Measurements from ENCODE around the gene TRIM27. TPM values are rescaled to one million over a fixed set of nuclear protein-coding genes. Genes with fewer than 3 reads are reported as not detected.
"Not testable (repeated sequence)": the region's sequence is repeated elsewhere in the genome, so short reads cannot be mapped to it uniquely, and the experiment has no call there.

The TRIM27 gene
- polyA plus RNA-seq, 1 donor = 101 TPM

GRCh38 chr6:28898710-28898965 lies 25.1 kb downstream of the TRIM27 start:
- no peak for DNase-seq

GRCh38 chr6:28897369-28897745 lies 26.4 kb downstream of the TRIM27 start:
- no peak for DNase-seq

GRCh38 chr6:28896505-28897368 lies 27.0 kb downstream of the TRIM27 start:
- DNase-seq = peak; percentile 80

- DNase-seq = peak; percentile 98
Measured at GRCh38 chr6:28895131-28895812, 28.5 kb downstream of the TRIM27 start.

- DNase-seq = no peak
Measured at GRCh38 chr6:28893172-28893799, 30.5 kb downstream of the TRIM27 start.

- no peak for DNase-seq
Measured at GRCh38 chr6:28892525-28892924, 31.3 kb downstream of the TRIM27 start.

- DNase-seq = no peak
Measured at GRCh38 chr6:28887796-28888496, 35.8 kb downstream of the TRIM27 start.

- no peak for DNase-seq
Measured at GRCh38 chr6:28886079-28886439, 37.7 kb downstream of the TRIM27 start.

GRCh38 chr6:28884423-28885131 lies 39.2 kb downstream of the TRIM27 start:
- DNase-seq = no peak

- DNase-seq = peak; percentile 90
Measured at GRCh38 chr6:28880894-28881780, 42.6 kb downstream of the TRIM27 start.

- DNase-seq = no peak
Measured at GRCh38 chr6:28880519-28880893, 43.3 kb downstream of the TRIM27 start.

- DNase-seq = no peak
Measured at GRCh38 chr6:28876710-28877109, 47.1 kb downstream of the TRIM27 start.

GRCh38 chr6:28875191-28875747 lies 48.5 kb downstream of the TRIM27 start:
- DNase-seq = no peak

- not testable (repeated sequence) for DNase-seq
Measured at GRCh38 chr6:28872157-28872817, 51.5 kb downstream of the TRIM27 start.

GRCh38 chr6:28871335-28872156 lies 52.2 kb downstream of the TRIM27 start:
- DNase-seq = no peak

- no peak for DNase-seq
Measured at GRCh38 chr6:28868873-28869272, 54.9 kb downstream of the TRIM27 start.

- DNase-seq = no peak
Measured at GRCh38 chr6:28867086-28867409, 56.7 kb downstream of the TRIM27 start.

GRCh38 chr6:28866205-28867085 lies 57.3 kb downstream of the TRIM27 start:
- DNase-seq = not testable (repeated sequence)

Data from left kidney (tissue), 2 donors.